ENCODE measurements around the gene OVCA2. TPM values are rescaled to one million over a fixed set of nuclear protein-coding genes. Genes with fewer than 3 reads are reported as not detected.

The OVCA2 gene
- total and polyA plus RNA-seq, 2 donors (not counting 3 experiments of a cell fraction or from before 2014, with no cell fraction given) = 41.3 to 84.2 TPM

GRCh38 chr17:2055292-2056205, 13.7 kb downstream of the OVCA2 start:
- Histone ChIP-seq H3K9me1 (replicated peaks; ENCODE audit: control insufficient read depth, extremely low read depth, insufficient read depth, low read length) (no peaks in the 10 kb centered on the region), H3K9me3 (replicated peaks; ENCODE audit: control insufficient read depth, insufficient read depth, low read length) (no peaks in the 10 kb centered on the region), H3K9ac (replicated peaks; ENCODE audit: extremely low read depth, insufficient read depth, low read length) (peak overlapping the region; percentile 91), H3K4me1 (ENCODE audit: control insufficient read depth, extremely low read depth, insufficient read depth, low read length) (peaks cover 18% of the 10 kb centered on the region), H3K27ac (ENCODE audit: insufficient read depth, low read depth, low read length) (peak overlapping the region; percentile 64), H3K79me2 (ENCODE audit: control insufficient read depth, insufficient read depth, low read length) (peaks cover 24% of the 10 kb centered on the region), H3K27me3 (ENCODE audit: control insufficient read depth in 2 of 2, insufficient read depth in 2 of 2, low read length in 2 of 2) (peaks cover 2 to 11% of the 10 kb centered on the region in 2 experiments), H4K20me1 (replicated peaks; ENCODE audit: control insufficient read depth, extremely low read depth, insufficient read depth, low read length) (no peaks in the 10 kb centered on the region), H3K4me2 (ENCODE audit: insufficient read depth, low read length) (peak overlapping the region; percentile 67), H2AFZ (ENCODE audit: low read depth, low read length) (peak overlapping the region; percentile 34), H3K36me3 (ENCODE audit: control insufficient read depth in 2 of 2, extremely low read depth in 1 of 2, insufficient read depth in 2 of 2, low read length in 2 of 2) (peaks cover under 1 to 3% of the 10 kb centered on the region in 2 experiments), H3K4me3 (replicated peaks in 1 of 3; ENCODE audit: insufficient read depth in 1 of 3, low read depth in 1 of 3, low read length in 3 of 3) (peak overlapping the region; percentile 61 to 74 (median 72))
- dilution Hi-C loops (cut with MboI; ENCODE audit: extremely low pct_ligation_motif_present, low sequenced_read_pairs) (no loop called here), intact Hi-C loops (cut with micrococcal nuclease) (no loop called here)
- no peak for FAIRE-seq
- POLR2A ChIA-PET = interaction anchor here (1.4 to 1.5 kb wide), 2 partner anchors 119 to 189 kb away, joined by 4 to 5 read pairs; no protein-coding TSS in a partner anchor
- BruUV-seq (replicated peaks) = no TSS peak
- TF ChIP-seq CTCF (IDR thresholded peaks at IDR 0.05; ENCODE audit: extremely low read depth in 1 of 2, insufficient read depth in 1 of 2, low read depth in 1 of 2, low read length in 2 of 2) = no peak
- peak; percentile 32 for TF ChIP-seq POLR2A (IDR thresholded peaks at IDR 0.05; ENCODE audit: low read depth, low read length)
- TF ChIP-seq MAX (IDR thresholded peaks at IDR 0.05; ENCODE audit: insufficient read depth, insufficient read length) = no peak
- TF ChIP-seq FOS (IDR thresholded peaks at IDR 0.05; ENCODE audit: borderline replicate concordance, insufficient read depth, low read length) = no peak
- no peak for TF ChIP-seq MYC (IDR thresholded peaks at IDR 0.05; ENCODE audit: low read depth, low read length)
- no peak for TF ChIP-seq GATA2 (IDR thresholded peaks at IDR 0.05; ENCODE audit: insufficient read depth, insufficient read length, low read depth, low read length)
- no peak for TF ChIP-seq JUN (IDR thresholded peaks at IDR 0.05; ENCODE audit: borderline replicate concordance, insufficient read depth, insufficient read length, low read depth)
- no peak for TF ChIP-seq EZH2 (IDR thresholded peaks at IDR 0.05; ENCODE audit: borderline replicate concordance, low read depth, low read length, severe bottlenecking)
- TF ChIP-seq POLR2AphosphoS5 (IDR thresholded peaks at IDR 0.05; ENCODE audit: insufficient read depth, low read depth, low read length) = peak; percentile 54
- CTCF ChIA-PET = interaction anchor here (0.8 to 17.2 kb wide), 31 partner anchors 9 to 360 kb away, joined by 3 to 455 read pairs (median 9); partner anchors contain the start of gene TSR1
- DNase-seq (ENCODE audit: low read depth, low spot score) = no peak

Data from endothelial cell of umbilical vein (primary cell).